ENCODE results near the gene DYNLRB2. TPM values are rescaled to one million over a fixed set of nuclear protein-coding genes. Genes with fewer than 3 reads are reported as not detected.
A peak's percentile ranks its signal among the peaks of the same experiment; 100 is the strongest.

Gene DYNLRB2
- 1 to 10 TPM in 1 of 4 donors, under 1 TPM in 1, not detected in 2; 0.39 to 5.0 TPM for total RNA-seq

DNA sequence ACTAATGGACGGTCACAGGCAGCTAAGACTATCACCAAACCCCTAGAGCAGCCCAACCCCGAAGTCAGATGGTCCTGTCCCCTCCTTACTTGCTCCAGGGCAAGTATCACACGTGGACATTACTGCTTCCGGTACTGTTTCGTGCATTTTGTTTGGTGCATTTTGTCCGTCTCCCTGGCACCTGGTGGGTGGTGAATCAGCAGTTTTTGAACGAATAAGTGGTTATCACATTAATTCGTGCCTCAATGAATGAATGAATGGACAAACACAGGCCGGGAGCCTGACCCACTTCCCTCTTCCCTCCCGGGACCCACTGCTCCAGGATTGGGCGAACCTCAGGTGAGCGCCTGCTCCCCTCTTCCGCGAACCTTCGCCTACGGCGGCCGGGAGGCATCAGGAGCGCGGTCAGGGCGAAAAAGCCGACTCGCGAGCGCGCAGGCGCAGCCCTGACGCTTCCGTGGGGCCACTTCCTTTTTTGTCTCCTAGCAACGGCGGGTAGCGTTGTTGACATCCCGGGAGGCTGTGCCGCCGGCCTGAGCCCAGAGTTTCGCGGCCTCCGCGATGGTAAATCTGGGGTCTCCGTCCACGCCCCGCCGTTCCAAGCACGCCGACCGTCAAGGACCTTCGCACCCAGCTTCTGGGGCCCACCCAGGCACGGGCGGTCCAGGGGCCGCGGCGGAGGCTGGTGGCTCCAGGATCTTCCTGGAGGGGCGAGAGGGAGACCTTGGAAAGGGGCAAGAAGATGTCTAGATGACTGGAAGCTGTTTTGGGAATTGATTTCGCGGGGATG lies at the start of gene DYNLRB2:
Gene DYNLRB2 (plus strand): TSS at position 478 of the 790 bp plus-strand sequence. CDS start 84 bp downstream, at position 562.
- 3 to 4% methylated on average over 29 to 46 of the region's 55 CpGs for WGBS, 2 donors
- peaks cover 0 to 25% of the 10 kb centered on the region in 2 donors for H3K27me3 ChIP-seq
- peaks cover 0 to 10% (median 0%) of the 10 kb centered on the region in 4 donors for H3K4me1 ChIP-seq
- DNase-seq (ENCODE audit: low spot score in 2 of 2): peak; percentile 71 to 76
- H3K36me3 ChIP-seq: no peaks in the 10 kb centered on the region
- no peaks in the 10 kb centered on the region for H3K9me3 ChIP-seq
- H3K4me3 ChIP-seq: peak within 1 kb of the TSS; percentile 64 to 87 (median 75)
- TF ChIP-seq EP300 (IDR thresholded peaks at IDR 0.05) (peak; percentile 79 to 90), POLR2A (IDR thresholded peaks at IDR 0.05) (peak in 1 of 2 donors; percentile 30)
- TF ChIP-seq, protein P1, sequence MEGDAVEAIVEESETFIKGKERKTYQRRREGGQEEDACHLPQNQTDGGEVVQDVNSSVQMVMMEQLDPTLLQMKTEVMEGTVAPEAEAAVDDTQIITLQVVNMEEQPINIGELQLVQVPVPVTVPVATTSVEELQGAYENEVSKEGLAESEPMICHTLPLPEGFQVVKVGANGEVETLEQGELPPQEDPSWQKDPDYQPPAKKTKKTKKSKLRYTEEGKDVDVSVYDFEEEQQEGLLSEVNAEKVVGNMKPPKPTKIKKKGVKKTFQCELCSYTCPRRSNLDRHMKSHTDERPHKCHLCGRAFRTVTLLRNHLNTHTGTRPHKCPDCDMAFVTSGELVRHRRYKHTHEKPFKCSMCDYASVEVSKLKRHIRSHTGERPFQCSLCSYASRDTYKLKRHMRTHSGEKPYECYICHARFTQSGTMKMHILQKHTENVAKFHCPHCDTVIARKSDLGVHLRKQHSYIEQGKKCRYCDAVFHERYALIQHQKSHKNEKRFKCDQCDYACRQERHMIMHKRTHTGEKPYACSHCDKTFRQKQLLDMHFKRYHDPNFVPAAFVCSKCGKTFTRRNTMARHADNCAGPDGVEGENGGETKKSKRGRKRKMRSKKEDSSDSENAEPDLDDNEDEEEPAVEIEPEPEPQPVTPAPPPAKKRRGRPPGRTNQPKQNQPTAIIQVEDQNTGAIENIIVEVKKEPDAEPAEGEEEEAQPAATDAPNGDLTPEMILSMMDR (IDR thresholded peaks at IDR 0.05): peak in 1 of 5 experiments; percentile 15
- H3K27ac ChIP-seq: peak within 1 kb of the TSS; percentile 40 to 86 (median 67)

DNA sequence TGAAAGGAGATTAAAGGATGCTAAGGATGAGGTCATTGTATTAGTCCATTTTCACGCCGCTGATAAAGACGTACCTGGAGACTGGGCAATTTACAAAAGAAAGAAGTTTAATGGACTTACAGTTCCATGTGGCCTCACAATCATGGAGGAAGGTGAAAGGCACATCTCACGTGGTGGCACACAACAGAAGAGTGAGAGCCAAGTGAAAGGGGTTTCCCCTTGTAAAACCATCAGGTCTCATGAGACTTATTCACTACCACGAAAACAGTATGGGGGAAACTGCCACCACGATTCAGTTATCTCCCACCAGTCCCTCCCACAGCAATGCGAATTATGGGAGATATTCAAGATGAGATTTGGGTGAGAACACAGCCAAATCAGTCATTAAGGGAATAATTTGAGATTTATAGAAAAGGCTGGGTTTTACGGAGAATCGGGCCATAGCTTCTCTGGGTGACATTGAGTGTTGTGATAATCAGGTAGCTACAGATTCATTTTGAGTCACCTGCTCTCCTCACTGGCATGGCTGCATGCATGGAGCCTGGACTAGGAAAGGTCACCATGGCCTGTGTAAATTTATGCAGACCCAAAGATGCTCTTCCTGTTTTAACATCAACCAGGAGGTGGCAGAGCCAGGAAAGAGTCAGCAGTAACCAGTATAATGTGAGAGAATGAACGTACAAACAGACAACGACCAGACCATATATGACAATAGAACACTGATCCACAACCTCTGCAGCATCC lies 40.5 kb upstream of the DYNLRB2 start:
- H3K36me3 ChIP-seq: no peaks in the 10 kb centered on the region
- WGBS, 2 donors: 74 to 81% methylated on average over 11 of the region's 11 CpGs
- TF ChIP-seq EP300 (IDR thresholded peaks at IDR 0.05): no peak
- DNase-seq (ENCODE audit: low spot score in 2 of 2): no peak
- no peaks in the 10 kb centered on the region for H3K9me3 ChIP-seq
- no peaks in the 10 kb centered on the region for H3K27me3 ChIP-seq
- no peak overlapping the region for H3K27ac ChIP-seq
- H3K4me3 ChIP-seq: no peak overlapping the region
- H3K4me1 ChIP-seq: no peaks in the 10 kb centered on the region

DNA sequence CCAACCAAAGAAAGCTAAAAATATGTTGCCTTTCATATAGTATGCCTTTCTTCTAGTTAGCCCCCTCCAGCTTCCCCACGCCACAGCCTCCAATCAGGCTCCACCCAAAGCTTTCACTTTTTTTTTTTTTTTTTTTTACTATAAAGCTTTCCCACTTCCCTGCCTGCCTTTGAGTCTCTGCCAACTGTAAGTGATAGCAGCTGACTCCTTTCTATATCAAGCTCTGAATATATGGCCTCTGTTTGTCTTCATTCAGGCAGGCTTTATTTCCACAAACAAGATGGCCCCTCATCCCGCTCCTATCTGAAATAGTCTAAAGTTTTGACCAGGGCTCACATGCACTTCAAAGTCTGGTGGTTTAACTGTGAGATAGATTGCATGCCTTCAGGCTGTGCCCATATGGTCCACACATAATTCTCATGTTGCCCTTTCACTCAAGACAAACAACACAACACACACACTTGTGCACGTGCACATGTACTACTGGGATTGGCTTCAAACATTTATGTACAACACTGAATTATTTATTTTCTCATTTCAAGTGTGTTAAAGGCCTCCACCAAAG lies 39.8 kb upstream of the DYNLRB2 start:
- Histone ChIP-seq H3K36me3 (no peaks in the 10 kb centered on the region), H3K27me3 (no peaks in the 10 kb centered on the region), H3K9me3 (no peaks in the 10 kb centered on the region), H3K27ac (no peak overlapping the region), H3K4me3 (no peak overlapping the region), H3K4me1 (no peaks in the 10 kb centered on the region)
- 78 to 82% methylated on average over 3 of the region's 3 CpGs for WGBS, 2 donors
- TF ChIP-seq POLR2A (IDR thresholded peaks at IDR 0.05): no peak
- no peak for TF ChIP-seq EP300 (IDR thresholded peaks at IDR 0.05)
- TF ChIP-seq, protein P1 (IDR thresholded peaks at IDR 0.05): no peak
- DNase-seq (ENCODE audit: low spot score in 2 of 2): no peak

DNA sequence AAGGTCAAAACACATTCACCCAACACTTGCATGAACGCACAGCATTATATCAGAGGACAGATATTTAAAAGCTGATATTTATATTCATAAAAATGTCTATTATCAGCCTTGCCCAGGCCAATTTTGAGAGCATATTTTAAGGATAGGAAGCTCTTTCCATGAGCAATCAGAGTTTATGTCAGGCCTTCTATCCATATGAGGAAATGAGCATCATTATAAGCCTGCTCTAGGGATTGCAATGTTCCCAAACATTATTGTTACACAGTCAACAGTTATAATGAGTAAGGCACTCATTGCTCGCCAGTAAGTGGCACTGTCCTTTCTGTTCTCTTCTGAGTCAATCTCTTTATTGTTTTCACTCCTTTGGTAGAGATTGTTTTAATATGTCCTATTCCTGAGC lies 37.7 kb upstream of the DYNLRB2 start:
- WGBS, 2 donors: 42 to 43% methylated on average over 2 of the region's 2 CpGs
- Histone ChIP-seq H3K27ac (peak overlapping the region in 1 of 4 donors; percentile 44), H3K27me3 (no peaks in the 10 kb centered on the region)

DNA sequence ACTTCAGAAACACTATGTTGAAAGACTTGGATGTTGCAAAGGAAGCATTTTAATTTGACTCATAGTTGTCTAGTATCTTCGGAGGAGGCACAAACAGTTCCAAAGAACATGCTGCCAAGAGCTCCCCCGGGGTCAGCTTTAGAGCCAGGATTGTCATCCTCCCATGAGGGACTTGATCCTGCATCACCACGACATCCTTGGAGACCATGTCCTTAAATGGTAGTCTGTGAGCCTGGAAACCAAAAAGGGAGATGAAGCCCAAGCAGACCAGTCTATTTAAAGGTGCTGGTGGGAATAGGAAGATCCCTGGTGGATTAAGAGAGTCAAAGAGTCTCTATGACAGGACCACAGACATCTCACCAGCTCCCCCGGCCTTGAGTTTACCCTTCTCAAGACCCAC lies 33.3 kb upstream of the DYNLRB2 start:
- H3K27ac ChIP-seq: no peak overlapping the region
- H3K36me3 ChIP-seq: no peaks in the 10 kb centered on the region
- H3K9me3 ChIP-seq: no peaks in the 10 kb centered on the region
- no peaks in the 10 kb centered on the region for H3K4me1 ChIP-seq
- H3K27me3 ChIP-seq: no peaks in the 10 kb centered on the region
- TF ChIP-seq, protein P1 (IDR thresholded peaks at IDR 0.05): no peak
- TF ChIP-seq POLR2A (IDR thresholded peaks at IDR 0.05) (no peak), EP300 (IDR thresholded peaks at IDR 0.05) (peak in 1 of 2 donors; percentile 40)
- 66 to 71% methylated on average over 4 of the region's 4 CpGs for WGBS, 2 donors
- DNase-seq (ENCODE audit: low spot score in 2 of 2): no peak
- no peak overlapping the region for H3K4me3 ChIP-seq

More for the DNA sequence above, 37.7 kb upstream of the DYNLRB2 start:
- H3K36me3 ChIP-seq: no peaks in the 10 kb centered on the region
- no peaks in the 10 kb centered on the region for H3K4me1 ChIP-seq
- H3K9me3 ChIP-seq: no peaks in the 10 kb centered on the region
- DNase-seq (ENCODE audit: low spot score in 2 of 2): no peak
- H3K4me3 ChIP-seq: no peak overlapping the region
- TF ChIP-seq POLR2A (IDR thresholded peaks at IDR 0.05) (no peak), EP300 (IDR thresholded peaks at IDR 0.05) (peak in 1 of 2 donors; percentile 6)
